Spleen (tissue), 11 donors: ENCODE data around the gene KIAA0753. TPM values are rescaled to one million over a fixed set of nuclear protein-coding genes. Genes with fewer than 3 reads are reported as not detected.

Experiments
- DNase-seq: peaks from one replicate; pipeline ENCODE4 v3.0.0-alpha.2; 2020
- H3K27ac ChIP-seq, 8 donors: fragments of 200-600 bp; sonication (generic) in 7 of 8; 1 replicate in 4 of 8; 2 replicates in 4 of 8; pipeline versions ENCODE4 v1.5.0 to v1.8.0; 2016 to 2021; ENCODE audit warnings: inconsistent platforms in 4 of 8, mild to moderate bottlenecking in 4 of 8, moderate library complexity in 1 of 8
- H3K27me3 ChIP-seq, 7 donors: fragments of 200-600 bp; sonication (generic) in 6 of 7; replicated peaks in 1 of 7; 1 replicate in 4 of 7; 2 replicates in 3 of 7; pipeline versions ENCODE4 v1.5.0 to v1.8.0; 2016 to 2021; ENCODE audit warnings: inconsistent platforms in 3 of 7, mild to moderate bottlenecking in 1 of 7
- H3K36me3 ChIP-seq, 6 donors: fragments of 200-600 bp; sonication (generic) in 5 of 6; 1 replicate in 4 of 6; 2 replicates in 2 of 6; pipeline versions ENCODE4 v1.5.0 to v1.8.0; 2016 to 2021; ENCODE audit warnings: inconsistent platforms in 2 of 6
- H3K4me1 ChIP-seq, 6 donors: fragments of 200-600 bp; sonication (generic) in 5 of 6; 1 replicate in 3 of 6; 2 replicates in 3 of 6; pipeline versions ENCODE4 v1.5.0 to v1.8.0; 2016 to 2021; ENCODE audit warnings: inconsistent platforms in 3 of 6
- H3K4me3 ChIP-seq, 8 donors: fragments of 200-600 bp; sonication (generic) in 7 of 8; 1 replicate in 4 of 8; 2 replicates in 4 of 8; pipeline versions ENCODE4 v1.5.0 to v1.8.0; 2016 to 2021; ENCODE audit warnings: inconsistent platforms in 4 of 8, mild to moderate bottlenecking in 4 of 8, moderate library complexity in 2 of 8
- H3K9me3 ChIP-seq, 8 donors: fragments of 200-600 bp; sonication (generic) in 7 of 8; 1 replicate in 4 of 8; 2 replicates in 4 of 8; pipeline versions ENCODE4 v1.5.0 to v1.8.0; 2016 to 2021; ENCODE audit warnings: inconsistent platforms in 4 of 8
- POLR2A ChIP-seq, 3 donors: fragments of 450-650 bp; IDR thresholded peaks; one replicate each; pipeline ENCODE4 v1.5.1; 2017; ENCODE audit warnings: antibody characterized with exemption in 3 of 3, mild to moderate bottlenecking in 1 of 3
- POLR2AphosphoS5 ChIP-seq, 3 donors: sonication (generic); formaldehyde crosslinking; IDR thresholded peaks; one replicate each; pipeline ENCODE4 v1.5.1; 2017; ENCODE audit warnings: antibody characterized with exemption in 3 of 3
- WGBS, 5 donors: extraction: QIAGEN DNeasy Blood & Tissue Kit in 3 of 5; methylation state at CpG; one replicate each; pipeline versions ENCODE4 v1.1.5 to v1.1.7; 2013 to 2018; 5-methylcytosine and 5-hydroxymethylcytosine counted together
- intact Hi-C: fragments of 100-400 bp; cut with DNase I; formaldehyde crosslinking; loops from one replicate; pipeline ENCODE4 v1.15.0; 2023; ENCODE audit warnings: low total_unique reads
- polyA plus RNA-seq, 3 donors: library from polyadenylated mRNA; stranded (reverse); fragments of 200-250 nt; gene quantifications; one replicate each; pipeline ENCODE4 v1.2.1, GENCODE V29; 2013
- total RNA-seq, 7 donors: library from RNA; depleted of rRNA in 3 of 7; stranded (reverse); fragments of >200 nt in 3 of 7; fragmentation: NEBNext Ultra II Directional in 4 of 7; extraction: Animal tissue kit (Norgen Biotek cat#: 25700) in 4 of 7; gene quantifications; one replicate each; pipeline versions ENCODE4 v1.1.0 to v1.2.1, GENCODE V29; 2016 to 2021
- TF ChIP-seq, protein P1 (sequence below), 11 experiments: fragments of 200-600 bp in 7 of 11; fragments of 450-650 bp in 4 of 11; sonication (generic) in 4 of 11; IDR thresholded peaks in 8 of 11; conservative IDR thresholded peaks in 3 of 11; 1 replicate in 7 of 11; 2 replicates in 4 of 11; pipeline versions ENCODE4 v1.4.0 to v1.8.0; 2016 to 2021; ENCODE audit warnings: antibody characterized with exemption in 11 of 11, inconsistent platforms in 4 of 11, mild to moderate bottlenecking in 1 of 11
- donor health status: healthy with polysubstance abuse.
- donor health status: DM: no; HTN: no; CAD: no; lungs with moderate emphysema.
- donor health status: DM: no; HTN: no; CAD: no.
- donor health status: Bipolar disorder and iron deficiency.
- donor health status: healthy.
- donor health status: DM: no; HTN: no; CAD: no.
- donor health status: DM: yes; HTN: yes; CAD: no.

KIAA0753 gene
- total and polyA plus RNA-seq, 10 donors = 4.2 to 21.8 (median 17.6) TPM

DNA sequence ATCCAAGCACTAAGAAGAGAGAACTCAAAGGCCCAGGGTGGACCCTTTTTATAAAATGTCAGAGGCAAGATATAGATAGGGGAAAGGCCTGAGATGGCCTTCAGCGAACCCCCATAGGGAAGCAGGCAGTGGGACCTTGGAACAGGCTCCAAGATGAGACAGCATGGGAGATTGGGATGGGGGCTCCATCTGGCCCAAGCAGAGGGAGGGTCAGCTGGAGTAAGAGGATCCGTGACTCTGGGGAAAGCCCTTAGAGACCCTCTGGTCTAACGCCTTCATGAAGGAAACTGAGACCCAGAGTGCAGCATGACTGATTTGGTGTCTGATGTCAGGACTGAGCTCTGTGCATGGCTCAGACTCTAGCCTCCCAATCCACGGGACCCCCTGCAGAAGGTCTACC lies 41.8 kb upstream of the KIAA0753 start:
- Histone ChIP-seq H3K4me1 (peaks cover 0 to 3% (median 0%) of the 10 kb centered on the region in 6 donors), H3K36me3 (no peaks in the 10 kb centered on the region), H3K9me3 (no peaks in the 10 kb centered on the region), H3K27me3 (peaks cover 0 to 81% (median 16%) of the 10 kb centered on the region in 7 donors), H3K4me3 (no peak overlapping the region), H3K27ac (no peak overlapping the region)
- no peak for DNase-seq
- intact Hi-C loops = no loop called here
- WGBS, 5 donors = 87 to 94% (median 90%) methylated on average over 4 of the region's 4 CpGs
- TF ChIP-seq POLR2AphosphoS5 (IDR thresholded peaks at IDR 0.05) = no peak

- Histone ChIP-seq H3K4me1 (peaks cover 0 to 8% (median 0%) of the 10 kb centered on the region in 6 donors), H3K27ac (no peak overlapping the region), H3K4me3 (no peak overlapping the region), H3K36me3 (no peaks in the 10 kb centered on the region), H3K9me3 (no peaks in the 10 kb centered on the region), H3K27me3 (peaks cover 0 to 87% (median 16%) of the 10 kb centered on the region in 7 donors)
- 75 to 89% (median 87%) methylated on average over 5 of the region's 5 CpGs for WGBS, 5 donors
- TF ChIP-seq, protein P1, sequence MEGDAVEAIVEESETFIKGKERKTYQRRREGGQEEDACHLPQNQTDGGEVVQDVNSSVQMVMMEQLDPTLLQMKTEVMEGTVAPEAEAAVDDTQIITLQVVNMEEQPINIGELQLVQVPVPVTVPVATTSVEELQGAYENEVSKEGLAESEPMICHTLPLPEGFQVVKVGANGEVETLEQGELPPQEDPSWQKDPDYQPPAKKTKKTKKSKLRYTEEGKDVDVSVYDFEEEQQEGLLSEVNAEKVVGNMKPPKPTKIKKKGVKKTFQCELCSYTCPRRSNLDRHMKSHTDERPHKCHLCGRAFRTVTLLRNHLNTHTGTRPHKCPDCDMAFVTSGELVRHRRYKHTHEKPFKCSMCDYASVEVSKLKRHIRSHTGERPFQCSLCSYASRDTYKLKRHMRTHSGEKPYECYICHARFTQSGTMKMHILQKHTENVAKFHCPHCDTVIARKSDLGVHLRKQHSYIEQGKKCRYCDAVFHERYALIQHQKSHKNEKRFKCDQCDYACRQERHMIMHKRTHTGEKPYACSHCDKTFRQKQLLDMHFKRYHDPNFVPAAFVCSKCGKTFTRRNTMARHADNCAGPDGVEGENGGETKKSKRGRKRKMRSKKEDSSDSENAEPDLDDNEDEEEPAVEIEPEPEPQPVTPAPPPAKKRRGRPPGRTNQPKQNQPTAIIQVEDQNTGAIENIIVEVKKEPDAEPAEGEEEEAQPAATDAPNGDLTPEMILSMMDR (IDR thresholded peaks at IDR 0.05 in 8 of 11, conservative IDR thresholded peaks at IDR 0.05 in 3 of 11) = no peak
- TF ChIP-seq POLR2A (IDR thresholded peaks at IDR 0.05) (no peak), POLR2AphosphoS5 (IDR thresholded peaks at IDR 0.05) (no peak)
- no peak for DNase-seq
- intact Hi-C loops = no loop called here
Measured at GRCh38 chr17:6681671-6682070, 41.2 kb upstream of the KIAA0753 start.

GRCh38 chr17:6681176-6681575 lies 40.7 kb upstream of the KIAA0753 start:
- TF ChIP-seq, protein P1 (IDR thresholded peaks at IDR 0.05 in 8 of 11, conservative IDR thresholded peaks at IDR 0.05 in 3 of 11) = no peak
- no peak for TF ChIP-seq POLR2A (IDR thresholded peaks at IDR 0.05)
- TF ChIP-seq POLR2AphosphoS5 (IDR thresholded peaks at IDR 0.05) = no peak
- Histone ChIP-seq H3K9me3 (no peaks in the 10 kb centered on the region), H3K4me1 (peaks cover 0 to 8% (median 0%) of the 10 kb centered on the region in 6 donors), H3K4me3 (no peak overlapping the region), H3K27ac (no peak overlapping the region), H3K36me3 (no peaks in the 10 kb centered on the region), H3K27me3 (peaks cover 0 to 89% (median 16%) of the 10 kb centered on the region in 7 donors)
- intact Hi-C loops = no loop called here
- 66 to 80% (median 68%) methylated on average over 4 of the region's 4 CpGs for WGBS, 5 donors
- no peak for DNase-seq

DNA sequence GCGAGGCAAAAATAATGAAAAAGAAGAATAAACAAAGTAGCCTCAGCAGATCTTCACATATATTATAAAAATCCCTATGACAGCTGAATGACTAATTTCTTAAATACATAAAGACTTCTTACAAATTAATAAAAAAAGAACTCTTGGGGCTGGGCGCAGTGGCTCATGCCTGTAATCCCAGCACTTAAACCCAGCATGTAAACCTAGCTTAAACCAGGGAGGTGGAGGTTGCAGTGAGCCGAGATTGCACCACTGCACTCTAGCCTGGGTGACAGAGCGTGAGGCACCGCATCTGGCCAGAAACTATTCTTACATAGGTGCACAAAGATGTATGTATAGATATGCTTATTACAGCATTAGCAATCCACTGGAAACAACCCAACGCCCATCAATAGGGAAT lies 38.7 kb upstream of the KIAA0753 start:
- TF ChIP-seq POLR2AphosphoS5 (IDR thresholded peaks at IDR 0.05) = no peak
- TF ChIP-seq POLR2A (IDR thresholded peaks at IDR 0.05) = no peak
- TF ChIP-seq, protein P1 (IDR thresholded peaks at IDR 0.05 in 8 of 11, conservative IDR thresholded peaks at IDR 0.05 in 3 of 11) = no peak
- no peak for DNase-seq
- intact Hi-C loops = no loop called here
- H3K4me1 ChIP-seq = peaks cover 0 to 8% (median 0%) of the 10 kb centered on the region in 6 donors
- no peak overlapping the region for H3K4me3 ChIP-seq
- H3K9me3 ChIP-seq = no peaks in the 10 kb centered on the region
- 76 to 92% (median 80%) methylated on average over 6 of the region's 6 CpGs for WGBS, 5 donors
- no peaks in the 10 kb centered on the region for H3K36me3 ChIP-seq
- H3K27ac ChIP-seq = no peak overlapping the region
- peaks cover 0 to 77% (median 16%) of the 10 kb centered on the region in 7 donors for H3K27me3 ChIP-seq

DNA sequence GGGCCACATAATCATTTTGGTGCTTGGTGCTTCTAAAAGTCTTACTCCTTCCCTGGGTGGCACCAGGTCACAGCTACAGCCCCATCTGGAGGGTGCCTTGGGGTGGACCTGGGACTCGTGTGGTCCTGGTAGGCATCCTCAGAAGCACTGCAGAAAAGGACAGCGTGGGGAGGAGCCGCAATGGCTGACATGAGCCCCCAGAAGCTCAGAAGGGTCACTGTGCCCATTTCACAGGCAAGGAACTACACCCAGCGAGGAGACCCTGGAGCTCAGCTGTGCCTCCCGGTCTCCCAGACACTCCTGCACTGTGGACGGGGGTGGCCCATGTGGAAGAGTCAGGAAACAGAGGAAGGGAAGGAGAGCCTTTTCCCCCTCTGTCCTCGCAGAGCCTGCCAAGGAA lies 37.4 kb upstream of the KIAA0753 start:
- peak; percentile 54 for DNase-seq
- H3K4me1 ChIP-seq = peaks cover 0 to 8% (median 0%) of the 10 kb centered on the region in 6 donors
- no peaks in the 10 kb centered on the region for H3K9me3 ChIP-seq
- H3K27ac ChIP-seq = no peak overlapping the region
- 69 to 85% (median 75%) methylated on average over 6 to 7 of the region's 7 CpGs for WGBS, 5 donors
- H3K4me3 ChIP-seq = no peak overlapping the region
- H3K36me3 ChIP-seq = no peaks in the 10 kb centered on the region
- H3K27me3 ChIP-seq = peaks cover 0 to 64% (median 16%) of the 10 kb centered on the region in 7 donors
- intact Hi-C loops = no loop called here
- TF ChIP-seq POLR2A (IDR thresholded peaks at IDR 0.05) = no peak
- TF ChIP-seq, protein P1 (IDR thresholded peaks at IDR 0.05 in 8 of 11, conservative IDR thresholded peaks at IDR 0.05 in 3 of 11) = no peak
- TF ChIP-seq POLR2AphosphoS5 (IDR thresholded peaks at IDR 0.05) = no peak
